ENCODE results near the gene SIAH3.

GRCh38 chr13:45885194-45885593 is 33.6 kb upstream of the SIAH3 start:
- no peak for TF ChIP-seq CTCF (IDR thresholded peaks at IDR 0.05)
- TF ChIP-seq POLR2AphosphoS5 (IDR thresholded peaks at IDR 0.05), result no peak
- no peak for TF ChIP-seq POLR2A (IDR thresholded peaks at IDR 0.05)

Data from sigmoid colon (tissue), 4 donors.